GM12801 (cell line): ENCODE results near the gene BBS7.

Experiments
- TF ChIP-seq, protein P1 (sequence below): IDR thresholded peaks from one replicate; pipeline ENCODE4 v1.5.1; 2011; ENCODE audit warnings: control low read depth; ENCODE audit not compliant: insufficient read length; ENCODE audit errors: extremely low read depth

The BBS7 gene

GRCh38 chr4:121784401-121784800, 85.9 kb downstream of the BBS7 start:
- TF ChIP-seq, protein P1, sequence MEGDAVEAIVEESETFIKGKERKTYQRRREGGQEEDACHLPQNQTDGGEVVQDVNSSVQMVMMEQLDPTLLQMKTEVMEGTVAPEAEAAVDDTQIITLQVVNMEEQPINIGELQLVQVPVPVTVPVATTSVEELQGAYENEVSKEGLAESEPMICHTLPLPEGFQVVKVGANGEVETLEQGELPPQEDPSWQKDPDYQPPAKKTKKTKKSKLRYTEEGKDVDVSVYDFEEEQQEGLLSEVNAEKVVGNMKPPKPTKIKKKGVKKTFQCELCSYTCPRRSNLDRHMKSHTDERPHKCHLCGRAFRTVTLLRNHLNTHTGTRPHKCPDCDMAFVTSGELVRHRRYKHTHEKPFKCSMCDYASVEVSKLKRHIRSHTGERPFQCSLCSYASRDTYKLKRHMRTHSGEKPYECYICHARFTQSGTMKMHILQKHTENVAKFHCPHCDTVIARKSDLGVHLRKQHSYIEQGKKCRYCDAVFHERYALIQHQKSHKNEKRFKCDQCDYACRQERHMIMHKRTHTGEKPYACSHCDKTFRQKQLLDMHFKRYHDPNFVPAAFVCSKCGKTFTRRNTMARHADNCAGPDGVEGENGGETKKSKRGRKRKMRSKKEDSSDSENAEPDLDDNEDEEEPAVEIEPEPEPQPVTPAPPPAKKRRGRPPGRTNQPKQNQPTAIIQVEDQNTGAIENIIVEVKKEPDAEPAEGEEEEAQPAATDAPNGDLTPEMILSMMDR, result no peak

DNA sequence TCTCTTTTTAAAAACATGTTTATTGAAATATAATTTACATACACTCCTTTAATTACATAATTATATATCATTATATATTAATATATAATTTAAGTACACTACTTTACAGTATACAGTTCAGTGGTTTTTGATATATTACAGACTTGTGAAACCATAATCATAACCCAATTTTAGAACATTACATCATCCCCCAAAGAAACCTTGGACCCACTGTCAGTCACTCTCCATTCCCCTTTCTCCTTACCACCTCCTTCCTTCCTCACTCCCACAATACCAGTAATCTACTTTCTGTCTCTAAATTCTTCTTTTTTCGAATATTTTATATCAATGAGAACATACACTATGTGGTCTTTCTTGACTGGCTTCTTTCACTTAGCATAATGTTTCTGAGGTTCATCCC, 87.1 kb downstream of the BBS7 start:
- TF ChIP-seq, protein P1, result no peak

GRCh38 chr4:121778991-121779628, 91.2 kb downstream of the BBS7 start:
- TF ChIP-seq, protein P1, result no peak

GRCh38 chr4:121777625-121778024, 92.6 kb downstream of the BBS7 start:
- TF ChIP-seq, protein P1, result no peak

DNA sequence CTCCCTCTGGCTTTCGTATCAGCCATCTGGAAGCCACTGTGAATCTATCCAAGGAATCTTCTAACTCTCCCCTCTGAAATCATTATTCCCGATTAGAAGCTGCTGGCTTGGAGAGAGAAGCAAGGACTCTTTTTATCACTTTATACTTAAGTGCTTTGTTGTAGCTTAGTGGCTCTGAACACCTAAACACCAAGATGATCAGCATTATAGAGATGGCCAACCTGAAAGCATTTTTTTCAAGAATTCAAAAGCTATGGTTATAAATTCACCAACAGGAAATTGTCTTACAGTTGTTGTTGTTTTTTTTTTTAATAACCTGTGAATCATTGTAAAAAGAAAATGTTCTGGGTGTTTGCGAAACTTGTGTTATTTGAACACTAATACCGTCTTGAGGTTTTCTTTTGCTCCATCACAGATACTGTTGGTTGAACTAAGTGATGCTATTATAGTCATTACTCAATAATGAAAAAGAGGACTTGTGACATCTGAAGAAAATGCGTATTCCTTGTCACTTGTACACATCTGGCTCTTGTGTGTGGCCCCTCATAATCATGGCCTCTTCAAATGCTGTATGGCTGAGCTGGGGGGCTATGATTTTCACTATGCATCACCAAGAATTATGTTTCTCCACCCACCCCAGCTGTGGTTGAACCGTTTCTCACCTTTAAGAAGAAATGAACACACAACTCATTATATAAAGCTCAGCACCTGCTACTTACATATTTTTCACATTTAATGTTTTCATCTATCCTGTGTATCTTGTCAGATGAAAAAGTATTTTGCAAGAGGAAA, 93.5 kb downstream of the BBS7 start:
- TF ChIP-seq, protein P1, result no peak
